Ishikawa (cell line): ENCODE results near the gene STX3.

ENCODE experiments used
- CEBPB ChIP-seq: IDR thresholded peaks from 2 replicates; pipeline ENCODE4 v1.6.1; 2012
- CREB1 ChIP-seq: IDR thresholded peaks from 2 replicates; pipeline ENCODE4 v1.6.1; 2012; ENCODE audit warnings: low read depth
- EGR1 ChIP-seq: IDR thresholded peaks from 2 replicates; pipeline ENCODE4 v1.6.1; 2012
- EP300 ChIP-seq: IDR thresholded peaks from 2 replicates; pipeline ENCODE4 v1.6.1; 2012; ENCODE audit warnings: borderline replicate concordance
- FOXM1 ChIP-seq: IDR thresholded peaks from 2 replicates; pipeline ENCODE4 v1.6.1; 2012; ENCODE audit warnings: low read depth, borderline replicate concordance
- NFIC ChIP-seq: IDR thresholded peaks from 2 replicates; pipeline ENCODE4 v1.6.1; 2012
- RAD21 ChIP-seq: IDR thresholded peaks from 2 replicates; pipeline ENCODE4 v1.6.1; 2012; ENCODE audit warnings: low read depth
- TAF1 ChIP-seq: IDR thresholded peaks from 2 replicates; pipeline ENCODE4 v1.6.1; 2012; ENCODE audit warnings: low read depth, mild to moderate bottlenecking
- TCF12 ChIP-seq: IDR thresholded peaks from 2 replicates; pipeline ENCODE4 v1.6.1; 2012; ENCODE audit warnings: low read depth
- TEAD4 ChIP-seq: IDR thresholded peaks from 2 replicates; pipeline ENCODE4 v1.6.1; 2012
- YY1 ChIP-seq: IDR thresholded peaks from 2 replicates; pipeline ENCODE4 v1.6.1; 2012; ENCODE audit warnings: low read depth
- ZBTB7A ChIP-seq: IDR thresholded peaks from 2 replicates; pipeline ENCODE4 v1.6.1; 2012; ENCODE audit warnings: low read depth
- TF ChIP-seq, protein P1 (sequence below): IDR thresholded peaks from 2 replicates; pipeline ENCODE4 v1.6.1; 2012
- TF ChIP-seq, protein P2 (sequence below): IDR thresholded peaks from 2 replicates; pipeline ENCODE4 v1.6.1; 2012; ENCODE audit warnings: low read depth, mild to moderate bottlenecking
- TF ChIP-seq, protein P3 (sequence below): IDR thresholded peaks from 2 replicates; pipeline ENCODE4 v1.6.1; 2012

STX3 gene

DNA sequence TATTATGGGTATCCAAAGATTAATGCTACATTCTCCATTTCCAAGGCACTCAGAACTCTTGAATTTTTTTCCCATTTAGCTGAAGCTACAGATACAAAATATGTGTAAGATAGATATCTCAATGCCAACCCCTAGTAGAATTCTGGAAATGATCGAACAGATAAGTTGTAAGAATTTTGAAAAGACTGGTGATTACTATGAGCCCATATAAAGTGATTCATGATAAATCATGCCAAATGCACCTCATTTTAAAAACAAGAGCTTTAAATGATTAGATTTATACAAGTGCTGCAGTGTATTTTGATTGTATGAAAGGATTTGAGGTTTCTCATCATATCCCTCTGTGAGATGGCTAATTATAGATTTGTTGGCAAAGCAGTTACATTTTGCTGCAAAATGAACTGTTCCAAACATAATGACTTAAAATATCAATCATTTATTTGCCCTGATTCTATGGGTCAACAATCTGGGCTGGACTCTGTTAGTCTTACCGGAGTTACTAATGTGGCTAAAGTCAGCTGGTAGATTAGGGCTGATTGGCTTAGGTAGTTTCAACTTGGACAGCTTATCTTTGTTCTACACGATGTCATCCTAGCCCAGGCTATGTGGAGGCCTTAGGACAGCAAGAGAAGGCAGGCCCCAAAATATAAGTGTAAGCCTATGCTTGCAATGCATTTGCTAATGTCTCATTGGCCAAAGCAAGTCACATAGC is 44.9 kb upstream of the STX3 start:
- no peak for TF ChIP-seq ZBTB7A
- TF ChIP-seq TAF1, result no peak
- no peak for TF ChIP-seq TCF12

DNA sequence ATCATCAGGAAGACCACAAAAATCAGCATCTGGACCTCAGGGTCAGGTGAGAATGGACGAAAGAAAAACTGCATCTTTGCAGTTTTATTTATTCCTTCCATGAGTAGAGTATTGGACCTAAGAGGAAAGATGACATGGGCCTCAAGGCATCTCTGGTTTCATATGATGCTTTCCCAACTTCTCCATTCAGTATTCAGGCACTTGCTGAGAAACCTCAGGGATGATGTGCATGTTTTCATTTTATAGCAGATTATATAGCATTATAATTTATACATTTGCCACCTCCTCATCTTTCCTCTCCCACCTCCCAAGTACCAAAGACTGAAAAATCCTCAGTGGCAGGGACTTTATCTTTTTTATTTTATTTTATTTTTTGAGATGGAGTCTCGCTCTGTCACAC is 41.4 kb upstream of the STX3 start, which contains the start of gene OR10V1:
OR10V1 (minus strand) TSS at position 101 of the 400 bp plus-strand sequence; CDS start at position 101, 0 bp downstream.
- TF ChIP-seq TAF1 (no peak), FOXM1 (no peak), EP300 (no peak), YY1 (no peak), NFIC (no peak), EGR1 (no peak), ZBTB7A (no peak), RAD21 (no peak), CEBPB (no peak), TEAD4 (no peak), CREB1 (no peak), TCF12 (no peak)
- TF ChIP-seq, protein P1, sequence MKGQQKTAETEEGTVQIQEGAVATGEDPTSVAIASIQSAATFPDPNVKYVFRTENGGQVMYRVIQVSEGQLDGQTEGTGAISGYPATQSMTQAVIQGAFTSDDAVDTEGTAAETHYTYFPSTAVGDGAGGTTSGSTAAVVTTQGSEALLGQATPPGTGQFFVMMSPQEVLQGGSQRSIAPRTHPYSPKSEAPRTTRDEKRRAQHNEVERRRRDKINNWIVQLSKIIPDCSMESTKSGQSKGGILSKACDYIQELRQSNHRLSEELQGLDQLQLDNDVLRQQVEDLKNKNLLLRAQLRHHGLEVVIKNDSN, result no peak
- TF ChIP-seq, protein P2, sequence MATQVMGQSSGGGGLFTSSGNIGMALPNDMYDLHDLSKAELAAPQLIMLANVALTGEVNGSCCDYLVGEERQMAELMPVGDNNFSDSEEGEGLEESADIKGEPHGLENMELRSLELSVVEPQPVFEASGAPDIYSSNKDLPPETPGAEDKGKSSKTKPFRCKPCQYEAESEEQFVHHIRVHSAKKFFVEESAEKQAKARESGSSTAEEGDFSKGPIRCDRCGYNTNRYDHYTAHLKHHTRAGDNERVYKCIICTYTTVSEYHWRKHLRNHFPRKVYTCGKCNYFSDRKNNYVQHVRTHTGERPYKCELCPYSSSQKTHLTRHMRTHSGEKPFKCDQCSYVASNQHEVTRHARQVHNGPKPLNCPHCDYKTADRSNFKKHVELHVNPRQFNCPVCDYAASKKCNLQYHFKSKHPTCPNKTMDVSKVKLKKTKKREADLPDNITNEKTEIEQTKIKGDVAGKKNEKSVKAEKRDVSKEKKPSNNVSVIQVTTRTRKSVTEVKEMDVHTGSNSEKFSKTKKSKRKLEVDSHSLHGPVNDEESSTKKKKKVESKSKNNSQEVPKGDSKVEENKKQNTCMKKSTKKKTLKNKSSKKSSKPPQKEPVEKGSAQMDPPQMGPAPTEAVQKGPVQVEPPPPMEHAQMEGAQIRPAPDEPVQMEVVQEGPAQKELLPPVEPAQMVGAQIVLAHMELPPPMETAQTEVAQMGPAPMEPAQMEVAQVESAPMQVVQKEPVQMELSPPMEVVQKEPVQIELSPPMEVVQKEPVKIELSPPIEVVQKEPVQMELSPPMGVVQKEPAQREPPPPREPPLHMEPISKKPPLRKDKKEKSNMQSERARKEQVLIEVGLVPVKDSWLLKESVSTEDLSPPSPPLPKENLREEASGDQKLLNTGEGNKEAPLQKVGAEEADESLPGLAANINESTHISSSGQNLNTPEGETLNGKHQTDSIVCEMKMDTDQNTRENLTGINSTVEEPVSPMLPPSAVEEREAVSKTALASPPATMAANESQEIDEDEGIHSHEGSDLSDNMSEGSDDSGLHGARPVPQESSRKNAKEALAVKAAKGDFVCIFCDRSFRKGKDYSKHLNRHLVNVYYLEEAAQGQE, result no peak
- TF ChIP-seq, protein P3, sequence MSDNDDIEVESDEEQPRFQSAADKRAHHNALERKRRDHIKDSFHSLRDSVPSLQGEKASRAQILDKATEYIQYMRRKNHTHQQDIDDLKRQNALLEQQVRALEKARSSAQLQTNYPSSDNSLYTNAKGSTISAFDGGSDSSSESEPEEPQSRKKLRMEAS, result no peak

DNA sequence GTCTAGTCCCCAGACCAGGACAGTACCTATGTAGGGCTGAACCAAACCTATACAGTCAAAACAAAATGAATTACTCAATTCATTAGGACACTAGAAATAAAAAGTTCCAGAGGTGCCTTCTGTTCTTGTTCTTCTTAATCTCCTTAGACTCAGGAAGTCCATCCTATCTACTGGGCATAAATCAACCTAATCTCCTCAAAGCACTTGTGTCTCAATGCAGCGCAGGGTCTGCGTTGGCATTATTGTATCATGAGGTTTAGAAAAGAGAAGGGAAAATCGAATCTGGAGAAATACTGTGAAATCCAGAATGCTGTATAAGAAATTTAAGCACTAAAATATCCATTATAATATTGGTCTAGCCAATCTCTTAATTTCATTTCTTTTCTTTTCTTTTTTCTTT is 39.1 kb upstream of the STX3 start:
- no peak for TF ChIP-seq CREB1
- TF ChIP-seq TEAD4, result no peak
- TF ChIP-seq RAD21, result no peak
- no peak for TF ChIP-seq EGR1
- TF ChIP-seq TCF12, result no peak
- TF ChIP-seq, protein P1, result no peak
- TF ChIP-seq, protein P3, result no peak
- no peak for TF ChIP-seq FOXM1
- TF ChIP-seq EP300, result no peak
- no peak for TF ChIP-seq YY1
- TF ChIP-seq ZBTB7A, result no peak
- no peak for TF ChIP-seq CEBPB
- no peak for TF ChIP-seq NFIC
- TF ChIP-seq, protein P2, result no peak
- no peak for TF ChIP-seq TAF1

DNA sequence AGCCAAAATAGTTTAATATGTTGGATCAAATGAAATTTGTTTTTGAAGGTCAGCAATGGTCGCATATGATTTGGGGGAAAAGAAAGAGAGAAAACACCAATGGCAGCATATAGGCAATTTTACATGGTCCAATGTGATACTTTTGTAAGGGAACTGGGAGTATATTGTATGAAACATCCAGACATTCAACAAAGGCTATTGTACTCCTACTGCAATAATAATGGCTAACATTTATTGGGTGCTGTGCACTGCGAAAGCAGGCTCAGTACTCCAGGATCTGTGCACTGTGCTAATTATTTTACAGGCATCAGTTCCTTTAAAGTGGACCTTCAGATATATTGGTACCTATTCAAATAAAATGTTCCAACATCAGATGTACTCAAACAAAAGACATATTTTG is 35.6 kb upstream of the STX3 start:
- no peak for TF ChIP-seq NFIC
- no peak for TF ChIP-seq CREB1
- TF ChIP-seq EGR1, result no peak
- TF ChIP-seq TCF12, result no peak
- no peak for TF ChIP-seq ZBTB7A
- no peak for TF ChIP-seq RAD21
- no peak for TF ChIP-seq TEAD4
- TF ChIP-seq, protein P3, result no peak
- TF ChIP-seq YY1, result no peak
- no peak for TF ChIP-seq FOXM1
- TF ChIP-seq CEBPB, result no peak
- no peak for TF ChIP-seq EP300
- TF ChIP-seq, protein P2, result no peak
- no peak for TF ChIP-seq TAF1
- TF ChIP-seq, protein P1, result no peak
